H1 (cell line): Measurements from ENCODE around the gene SOCS4. TPM values are rescaled to one million over a fixed set of nuclear protein-coding genes. Genes with fewer than 3 reads are reported as not detected.
A peak's percentile ranks its signal among the peaks of the same experiment; 100 is the strongest.

Source experiments
- CTCF ChIA-PET: fragments of 300-600 bp; sonication (Branson Sonifier 250); formaldehyde crosslinking; loops from one replicate; lab custom pipeline; 2021; ENCODE audit not compliant: partially characterized antibody; lab: Charles Lee
- POLR2A ChIA-PET: fragments of 300-600 bp; sonication (Branson Sonifier 250); formaldehyde crosslinking; loops from one replicate; lab custom pipeline; 2021; ENCODE audit warnings: inconsistent platforms; ENCODE audit not compliant: partially characterized antibody; lab: Charles Lee
- DNase-seq, 2 experiments: peaks; one replicate each; pipeline versions ENCODE4 v3.0.0 to v3.0.0-alpha.2; 2010 to 2022; ENCODE audit warnings: low spot score in 2 of 2, low read depth in 1 of 2, mixed read lengths in 1 of 2
- FAIRE-seq: peaks from 2 replicates; lab custom pipeline; 2011; peaks lifted over from hg19 to GRCh38; lab: Jason Lieb, UNC
- H2AFZ ChIP-seq: 2 replicates; pipeline ENCODE4 v1.8.1; 2012; ENCODE audit warnings: low read length, inconsistent platforms
- H2AK5ac ChIP-seq: 2 replicates; pipeline ENCODE4 v1.6.1; 2013; ENCODE audit warnings: low read depth, low read length
- H2BK120ac ChIP-seq: replicated peaks from 2 replicates; pipeline ENCODE3; 2013; ENCODE audit warnings: low read depth, low read length, inconsistent platforms
- H2BK12ac ChIP-seq: 2 replicates; pipeline ENCODE4 v1.6.1; 2013; ENCODE audit warnings: low read depth, low read length
- H2BK15ac ChIP-seq: 2 replicates; pipeline ENCODE4 v1.6.1; 2013; ENCODE audit warnings: low read length
- H2BK20ac ChIP-seq: 2 replicates; pipeline ENCODE4 v1.6.1; 2013; ENCODE audit warnings: low read length
- H2BK5ac ChIP-seq: 2 replicates; pipeline ENCODE4 v1.6.1; 2013; ENCODE audit warnings: low read depth, low read length
- H3K14ac ChIP-seq: 2 replicates; pipeline ENCODE4 v1.6.1; 2013; ENCODE audit warnings: inconsistent platforms; ENCODE audit not compliant: insufficient read length
- H3K18ac ChIP-seq: 2 replicates; pipeline ENCODE4 v1.6.1; 2013; ENCODE audit warnings: low read length; ENCODE audit errors: extremely low read depth
- H3K23ac ChIP-seq: 2 replicates; pipeline ENCODE4 v1.6.1; 2013; ENCODE audit warnings: inconsistent platforms; ENCODE audit not compliant: insufficient read length
- H3K23me2 ChIP-seq: 2 replicates; pipeline ENCODE4 v1.6.1; 2013; ENCODE audit warnings: low read depth, low read length
- H3K27ac ChIP-seq: 2 replicates; pipeline ENCODE4 v1.6.1; 2011; ENCODE audit warnings: low read depth, low read length, inconsistent platforms
- H3K27me3 ChIP-seq, 4 experiments: replicated peaks in 1 of 4; 1 replicate in 1 of 4; 2 replicates in 3 of 4; pipeline versions ENCODE4 v1.6.1 to v1.8.1; 2011 to 2013; ENCODE audit warnings: low read length in 3 of 4, mild to moderate bottlenecking in 3 of 4, inconsistent platforms in 2 of 4, mixed read lengths in 2 of 4, moderate library complexity in 1 of 4; ENCODE audit not compliant: control insufficient read depth in 3 of 4, insufficient read depth in 3 of 4; ENCODE audit errors: extremely low read depth in 1 of 4
- H3K36me3 ChIP-seq, 4 experiments: 2 replicates each; pipeline versions ENCODE4 v1.6.1 to v1.8.1; 2011 to 2013; ENCODE audit warnings: mild to moderate bottlenecking in 4 of 4, low read length in 3 of 4, moderate library complexity in 2 of 4, control low read depth in 1 of 4, inconsistent platforms in 1 of 4; ENCODE audit not compliant: insufficient read depth in 4 of 4, control insufficient read depth in 2 of 4
- H3K4ac ChIP-seq: replicated peaks from 2 replicates; pipeline ENCODE3; 2013; ENCODE audit warnings: low read length, low read depth, mixed read lengths, inconsistent platforms; ENCODE audit not compliant: insufficient read length
- H3K4me1 ChIP-seq, 4 experiments: replicated peaks in 1 of 4; 1 replicate in 1 of 4; 2 replicates in 3 of 4; pipeline versions ENCODE4 v1.6.1 to v1.8.1; 2011 to 2013; ENCODE audit warnings: low read length in 3 of 4, inconsistent platforms in 2 of 4, mixed read lengths in 1 of 4; ENCODE audit not compliant: insufficient read depth in 4 of 4, control insufficient read depth in 3 of 4
- H3K4me2 ChIP-seq, 2 experiments: 2 replicates each; pipeline versions ENCODE4 v1.6.1 to v1.8.1; 2011 to 2013; ENCODE audit warnings: low read depth in 2 of 2, low read length in 2 of 2, control low read depth in 1 of 2, inconsistent platforms in 1 of 2, mild to moderate bottlenecking in 1 of 2; ENCODE audit not compliant: insufficient read depth in 1 of 2
- H3K4me3 ChIP-seq, 4 experiments: fragments of 200-600, 300-600 bp in 1 of 4; sonication (generic), shearing (Covaris generic), sonication (Bioruptor Twin) in 1 of 4; 2 replicates each; pipeline versions ENCODE4 v1.5.1 to v1.8.1; 2011 to 2016; ENCODE audit warnings: low read length in 4 of 4, low read depth in 3 of 4, control low read depth in 2 of 4, inconsistent platforms in 2 of 4, mild to moderate bottlenecking in 2 of 4, mixed read lengths in 1 of 4, moderate library complexity in 1 of 4; ENCODE audit not compliant: insufficient read depth in 2 of 4; ENCODE audit errors: extremely low read depth in 1 of 4
- H3K56ac ChIP-seq: replicated peaks from 2 replicates; pipeline ENCODE3; 2013; ENCODE audit warnings: low read depth, mild to moderate bottlenecking, mixed read lengths, low read length, inconsistent platforms; ENCODE audit not compliant: insufficient read length
- H3K79me1 ChIP-seq: 2 replicates; pipeline ENCODE4 v1.6.1; 2013; ENCODE audit warnings: low read depth, low read length, control low read depth
- H3K79me2 ChIP-seq, 2 experiments: 2 replicates each; pipeline versions ENCODE4 v1.6.1 to v1.8.1; 2012 to 2013; ENCODE audit warnings: low read length in 2 of 2, mild to moderate bottlenecking in 2 of 2, inconsistent platforms in 1 of 2; ENCODE audit not compliant: insufficient read depth in 2 of 2, control insufficient read depth in 1 of 2
- H3K9ac ChIP-seq, 4 experiments: replicated peaks in 1 of 4; 1 replicate in 1 of 4; 2 replicates in 3 of 4; pipeline versions ENCODE4 v1.6.1 to v1.8.1; 2011 to 2013; ENCODE audit warnings: low read depth in 3 of 4, low read length in 3 of 4, control low read depth in 2 of 4, mild to moderate bottlenecking in 2 of 4, moderate library complexity in 2 of 4, inconsistent platforms in 1 of 4; ENCODE audit errors: extremely low read depth in 1 of 4
- H3K9me3 ChIP-seq, 2 experiments: 2 replicates each; pipeline versions ENCODE4 v1.6.1 to v1.8.1; 2012 to 2013; ENCODE audit warnings: mild to moderate bottlenecking in 2 of 2, moderate library complexity in 2 of 2, control low read depth in 1 of 2, inconsistent platforms in 1 of 2, low read depth in 1 of 2, low read length in 1 of 2, mixed read lengths in 1 of 2; ENCODE audit not compliant: insufficient read depth in 2 of 2
- H4K20me1 ChIP-seq, 2 experiments: replicated peaks in 1 of 2; 2 replicates each; pipeline versions ENCODE3 to v1.8.1; 2011 to 2013; ENCODE audit warnings: inconsistent platforms in 2 of 2, low read length in 2 of 2, mild to moderate bottlenecking in 1 of 2; ENCODE audit not compliant: insufficient read depth in 2 of 2, control insufficient read depth in 1 of 2
- H4K5ac ChIP-seq: 2 replicates; pipeline ENCODE4 v1.6.1; 2013; ENCODE audit warnings: low read length, low read depth, mixed read lengths, inconsistent platforms; ENCODE audit not compliant: insufficient read length
- H4K8ac ChIP-seq: 2 replicates; pipeline ENCODE4 v1.8.0; 2013; ENCODE audit warnings: mild to moderate bottlenecking, moderate library complexity, low read length, inconsistent platforms; ENCODE audit not compliant: insufficient read depth; ENCODE audit errors: extremely low read depth
- H4K91ac ChIP-seq: replicated peaks from 2 replicates; pipeline ENCODE3; 2013; ENCODE audit warnings: low read length, mixed read lengths, inconsistent platforms; ENCODE audit not compliant: insufficient read length
- BACH1 ChIP-seq: IDR thresholded peaks from 2 replicates; pipeline ENCODE4 v1.6.1; 2012; ENCODE audit warnings: low read length, improper control_type of control experiment
- CEBPB ChIP-seq: IDR thresholded peaks from 2 replicates; pipeline ENCODE4 v1.6.1; 2012; ENCODE audit warnings: low read depth, low read length
- KDM5A ChIP-seq: fragments of 200-600 bp; IDR thresholded peaks from 2 replicates; pipeline ENCODE4 v1.7.1; 2012; ENCODE audit warnings: mild to moderate bottlenecking, low read length, inconsistent platforms, mixed read lengths
- NANOG ChIP-seq: IDR thresholded peaks from 2 replicates; pipeline ENCODE4 v1.6.1; 2011; ENCODE audit warnings: low read length, low read depth, mild to moderate bottlenecking, inconsistent platforms; ENCODE audit not compliant: insufficient read depth, poor library complexity, severe bottlenecking
- RAD21 ChIP-seq, 2 experiments: IDR thresholded peaks in 1 of 2; conservative IDR thresholded peaks in 1 of 2; 2 replicates each; pipeline ENCODE4 v1.6.1; 2011; ENCODE audit warnings: low read depth in 2 of 2, low read length in 2 of 2, improper control_type of control experiment in 1 of 2, inconsistent platforms in 1 of 2, mild to moderate bottlenecking in 1 of 2, moderate library complexity in 1 of 2
- SIRT6 ChIP-seq: IDR thresholded peaks from one replicate; pipeline ENCODE4 v1.7.1; 2012; ENCODE audit warnings: low read length, inconsistent platforms
- WGBS, 2 experiments: shearing (Covaris generic) in 1 of 2; methylation state at CpG; one replicate each; pipeline versions ENCODE4 v1.1.6 to v1.1.7; 2013 to 2015; ENCODE audit warnings: low lambda C conversion rate in 2 of 2, mixed read lengths in 2 of 2, inconsistent platforms in 1 of 2, low coverage in 1 of 2, missing lambda C conversion rate in 1 of 2; ENCODE audit not compliant: insufficient replicate concordance in 2 of 2, insufficient coverage in 1 of 2, insufficient read length in 1 of 2; ENCODE audit errors: extremely low coverage in 1 of 2, missing lambda C conversion rate in 1 of 2; 5-methylcytosine and 5-hydroxymethylcytosine counted together
- long read RNA-seq, 2 experiments: library from RNA in 1 of 2; library from capped mRNA in 1 of 2; stranded (forward); transcript quantifications; one replicate each; pipeline ENCODE4 v2.0.0, GENCODE V29; 2021; ENCODE audit warnings: inconsistent platforms in 1 of 2
- polyA minus RNA-seq, 3 experiments: library from RNA; depleted of rRNA, polyadenylated mRNA; stranded (reverse); fragments of >200 nt; gene quantifications; 1 replicate in 2 of 3; 2 replicates in 1 of 3; pipeline ENCODE4 v1.2.3, GENCODE V29; 2011
- polyA plus RNA-seq, 7 experiments: library from polyadenylated mRNA; depleted of rRNA in 3 of 7; stranded (reverse) in 5 of 7; unstranded in 2 of 7; fragments of >200 nt in 5 of 7; fragments of 200-250 nt in 2 of 7; gene quantifications; 1 replicate in 5 of 7; 2 replicates in 1 of 7; 4 replicates in 1 of 7; pipeline versions ENCODE4 v1.2.1 to v1.2.3, GENCODE V29; 2011 to 2013; ENCODE audit warnings: missing spikeins in 2 of 7, mixed read lengths in 2 of 7
- total RNA-seq: library from RNA; stranded (reverse); fragmentation: NEBNext Ultra II Directional; extraction: Animal tissue kit (Norgen Biotek cat#: 25700); gene quantifications from 2 replicates; pipeline ENCODE4 v1.2.1, GENCODE V29; 2021

SOCS4 gene, protein sequence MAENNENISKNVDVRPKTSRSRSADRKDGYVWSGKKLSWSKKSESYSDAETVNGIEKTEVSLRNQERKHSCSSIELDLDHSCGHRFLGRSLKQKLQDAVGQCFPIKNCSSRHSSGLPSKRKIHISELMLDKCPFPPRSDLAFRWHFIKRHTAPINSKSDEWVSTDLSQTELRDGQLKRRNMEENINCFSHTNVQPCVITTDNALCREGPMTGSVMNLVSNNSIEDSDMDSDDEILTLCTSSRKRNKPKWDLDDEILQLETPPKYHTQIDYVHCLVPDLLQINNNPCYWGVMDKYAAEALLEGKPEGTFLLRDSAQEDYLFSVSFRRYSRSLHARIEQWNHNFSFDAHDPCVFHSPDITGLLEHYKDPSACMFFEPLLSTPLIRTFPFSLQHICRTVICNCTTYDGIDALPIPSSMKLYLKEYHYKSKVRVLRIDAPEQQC
- 24.8 and 31.5 TPM in 2 replicates for total RNA-seq
- polyA plus RNA-seq (2011; rRNA removed), result 4.2 and 5.5 TPM in 2 replicates
- polyA plus RNA-seq (2011; cell fraction: cytosol; rRNA removed), result 7.8 TPM
- 4.5 TPM for polyA plus RNA-seq (2011; cell fraction: nucleus; rRNA removed)
- 10.7 to 21.8 TPM (median 15.0 TPM) in 4 replicates for polyA plus RNA-seq (2012, experiment 1 of 2)
- 0.67 TPM for polyA plus RNA-seq (2012, experiment 2 of 2)
- 13.0 TPM for polyA plus RNA-seq (2013, experiment 1 of 2)
- 11.7 TPM for polyA plus RNA-seq (2013, experiment 2 of 2)
- 12.4 and 17.7 TPM in 2 replicates for polyA minus RNA-seq (2011; rRNA and poly(A)+ RNA removed)
- polyA minus RNA-seq (2011; cell fraction: cytosol; rRNA and poly(A)+ RNA removed), result 18.7 TPM
- 15.8 TPM for polyA minus RNA-seq (2011; cell fraction: nucleus; rRNA and poly(A)+ RNA removed)
- long read RNA-seq, experiment 1, full-length matches to known transcripts, result 3 of 15 reads
- long read RNA-seq, experiment 1, partial matches to known transcripts, result 0 of 15 reads
- long read RNA-seq, experiment 1, other reads (novel, unspliced or antisense), result 12 of 15 reads
- long read RNA-seq, experiment 2, full-length matches to known transcripts, result 11 of 14 reads
- long read RNA-seq, experiment 2, partial matches to known transcripts, result 0 of 14 reads
- long read RNA-seq, experiment 2, other reads (novel, unspliced or antisense), result 3 of 14 reads

DNA sequence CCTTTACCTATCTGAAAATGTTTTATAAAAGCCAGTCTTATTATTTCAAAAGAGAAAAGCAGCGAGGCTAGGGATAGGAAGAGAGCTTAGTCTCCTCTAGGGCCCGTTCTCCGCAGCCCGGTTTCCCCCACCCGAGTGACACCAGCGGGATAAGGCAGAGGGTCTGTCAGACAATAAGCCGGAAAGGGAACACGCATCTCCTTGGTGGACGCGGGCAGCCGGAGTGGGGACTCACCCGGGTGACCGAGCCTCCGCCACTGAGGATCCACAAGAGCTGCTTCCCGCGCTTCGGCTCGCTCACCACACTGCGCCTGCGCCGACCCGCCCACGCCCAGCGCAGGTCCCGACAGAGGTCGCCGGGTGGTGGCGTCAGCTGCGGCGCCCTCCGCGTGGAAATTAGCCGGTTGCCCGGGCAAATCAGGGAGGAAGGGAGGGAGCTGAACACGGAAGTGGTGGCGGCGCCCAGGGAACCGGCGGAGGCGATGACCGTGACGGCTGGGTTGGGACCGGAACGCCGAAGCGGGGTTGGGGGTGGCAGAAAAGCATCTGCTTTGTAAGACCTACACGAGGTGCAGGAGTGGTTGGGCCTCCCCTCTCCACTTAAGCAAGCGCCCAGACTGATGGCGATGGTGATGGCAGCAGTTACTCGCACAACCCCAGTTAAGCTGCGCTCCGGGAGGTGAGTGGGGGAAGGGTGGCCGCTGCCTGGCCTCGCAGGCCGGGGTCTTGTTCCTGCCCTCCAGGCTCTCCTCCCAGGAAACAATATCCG, at the start of gene SOCS4, which contains the start of gene WDHD1:
Gene SOCS4 (plus strand): TSS at position 444 of the 769 bp plus-strand sequence. CDS start 15,806 bp downstream, outside the sequence.
Gene WDHD1 (minus strand): TSS at position 307 of the 769 bp plus-strand sequence. CDS start 312 bp downstream, outside the sequence.
- Histone ChIP-seq H3K23ac (no peak within 1 kb of the TSS), H2BK12ac (peak within 1 kb of the TSS; percentile 94), H4K20me1 (no peaks in the 10 kb centered on the region), H4K91ac (peak within 1 kb of the TSS; percentile 83), H3K4ac (peak within 1 kb of the TSS; percentile 84), H3K9me3 (no peaks in the 10 kb centered on the region), H3K79me2 (peaks cover 18 to 86% of the 10 kb centered on the region in 2 experiments; a peak in 3 of 4 replicates), H2AK5ac (no peak within 1 kb of the TSS), H3K23me2 (peaks cover 7% of the 10 kb centered on the region), H3K56ac (peak within 1 kb of the TSS; percentile 89), H3K27me3 (no peaks in the 10 kb centered on the region), H3K27ac (peak within 1 kb of the TSS; percentile 97), H3K4me1 (peaks cover 0 to 10% (median 1%) of the 10 kb centered on the region in 4 experiments; a peak in 3 of 7 replicates), H3K79me1 (no peaks in the 10 kb centered on the region), H2BK15ac (no peak within 1 kb of the TSS; the same call in 1 of the 2 replicates), H2AFZ (no peak within 1 kb of the TSS), H3K4me3 (peak within 1 kb of the TSS; percentile 89 to 96 (median 94)), H2BK20ac (no peak within 1 kb of the TSS; the same call in 1 of the 2 replicates), H2BK5ac (peak within 1 kb of the TSS; percentile 96), H3K36me3 (peaks cover 0 to 27% (median 8%) of the 10 kb centered on the region in 4 experiments; a peak in 3 of 8 replicates), H4K8ac (peak within 1 kb of the TSS; percentile 95), H3K9ac (peak within 1 kb of the TSS; percentile 95 to 98 (median 97)), H3K14ac (no peak within 1 kb of the TSS), H4K5ac (peak within 1 kb of the TSS; percentile 80), H3K4me2 (peak within 1 kb of the TSS; percentile 70 to 97), H2BK120ac (peak within 1 kb of the TSS; percentile 96), H3K18ac (peak within 1 kb of the TSS; percentile 91)
- WGBS, 2 experiments, result 1% methylated on average over 56 of the region's 56 CpGs; no CpG with 5 or more reads in 1 of the 2 experiments
- DNase-seq (peak; percentile 82 to 98), FAIRE-seq (no peak)
- ChIA-PET POLR2A (interaction anchor here (0.5 to 8.5 kb wide), 27 partner anchors 9 to 342 kb away, joined by 3 to 101 read pairs (median 5); partner anchors contain the start of genes DLGAP5, GCH1 and MAPK1IP1L), CTCF (interaction anchor here (0.6 to 2.9 kb wide), 4 partner anchors 11 to 38 kb away, joined by 3 to 22 read pairs (median 4); partner anchors contain the start of gene MAPK1IP1L)
- TF ChIP-seq RAD21 (IDR thresholded peaks at IDR 0.05 in 1 of 2, conservative IDR thresholded peaks at IDR 0.05 in 1 of 2; ENCODE audit: low read depth in 2 of 2, low read length in 2 of 2), result no peak
- TF ChIP-seq SIRT6, result no peak
- TF ChIP-seq KDM5A, result 0 out of 2 replicates have a peak, but pooled peaks have one; percentile 65
- TF ChIP-seq NANOG, result peak; percentile 94
- peak; percentile 62 for TF ChIP-seq BACH1
- no peak for TF ChIP-seq CEBPB
